ENCODE measurements around the gene GAB1. TPM values are rescaled to one million over a fixed set of nuclear protein-coding genes. Genes with fewer than 3 reads are reported as not detected.

GAB1 gene
- total RNA-seq, 1 experiment from 2014 or later: 8.8 TPM

GRCh38 chr4:143397887-143398286 lies 61.2 kb downstream of the GAB1 start:
- intact Hi-C loops (cut with micrococcal nuclease; ENCODE audit: unreplicated experiment): loop anchor here (5.0 kb wide), 2 partner anchors 61 to 84 kb away; partner anchors contain the start of gene GAB1

GRCh38 chr4:143399113-143399949 lies 62.7 kb downstream of the GAB1 start:
- Mint-ChIP-seq H3K9me3 (ENCODE audit: low read depth, unreplicated experiment) (no peaks in the 10 kb centered on the region), H3K4me1 (ENCODE audit: low read depth, unreplicated experiment) (peaks cover 10% of the 10 kb centered on the region), H3K36me3 (ENCODE audit: insufficient read depth, unreplicated experiment) (no peaks in the 10 kb centered on the region), H3K4me3 (ENCODE audit: low read depth, unreplicated experiment) (no peak overlapping the region), H3K27ac (ENCODE audit: unreplicated experiment) (no peak overlapping the region), H3K27me3 (ENCODE audit: unreplicated experiment) (no peaks in the 10 kb centered on the region)
- CTCF ChIA-PET: no interaction called here
- peak; percentile 17 for DNase-seq
- BruUV-seq (replicated peaks): no TSS peak
- TF ChIP-seq CTCF (IDR thresholded peaks at IDR 0.05; ENCODE audit: unreplicated experiment): peak; percentile 21
- intact Hi-C loops (cut with micrococcal nuclease; ENCODE audit: unreplicated experiment): loop anchor here (5.0 kb wide), 2 partner anchors 62 to 83 kb away; partner anchors contain the start of gene GAB1

More at GRCh38 chr4:143397887-143398286, 61.2 kb downstream of the GAB1 start:
- no TSS peak for BruUV-seq (replicated peaks)
- Mint-ChIP-seq H3K36me3 (ENCODE audit: insufficient read depth, unreplicated experiment) (no peaks in the 10 kb centered on the region), H3K4me1 (ENCODE audit: low read depth, unreplicated experiment) (peaks cover 10% of the 10 kb centered on the region), H3K27ac (ENCODE audit: unreplicated experiment) (no peak overlapping the region), H3K27me3 (ENCODE audit: unreplicated experiment) (no peaks in the 10 kb centered on the region), H3K9me3 (ENCODE audit: low read depth, unreplicated experiment) (no peaks in the 10 kb centered on the region), H3K4me3 (ENCODE audit: low read depth, unreplicated experiment) (no peak overlapping the region)
- TF ChIP-seq CTCF (IDR thresholded peaks at IDR 0.05; ENCODE audit: unreplicated experiment): no peak
- CTCF ChIA-PET: no interaction called here
- DNase-seq: no peak

- H3K27ac Mint-ChIP-seq (ENCODE audit: unreplicated experiment): no peak overlapping the region
- no peak overlapping the region for H3K4me3 Mint-ChIP-seq (ENCODE audit: low read depth, unreplicated experiment)
- no peaks in the 10 kb centered on the region for H3K9me3 Mint-ChIP-seq (ENCODE audit: low read depth, unreplicated experiment)
- H3K27me3 Mint-ChIP-seq (ENCODE audit: unreplicated experiment): no peaks in the 10 kb centered on the region
- CTCF ChIA-PET: no interaction called here
- TF ChIP-seq CTCF (IDR thresholded peaks at IDR 0.05; ENCODE audit: unreplicated experiment): no peak
- intact Hi-C loops (cut with micrococcal nuclease; ENCODE audit: unreplicated experiment): no loop called here
- H3K36me3 Mint-ChIP-seq (ENCODE audit: insufficient read depth, unreplicated experiment): no peaks in the 10 kb centered on the region
- H3K4me1 Mint-ChIP-seq (ENCODE audit: low read depth, unreplicated experiment): peaks cover 12% of the 10 kb centered on the region
- no TSS peak for BruUV-seq (replicated peaks)
- no peak for DNase-seq
Measured at GRCh38 chr4:143400082-143400481, 63.4 kb downstream of the GAB1 start.

GRCh38 chr4:143402776-143403552 lies 66.3 kb downstream of the GAB1 start:
- Mint-ChIP-seq H3K36me3 (ENCODE audit: insufficient read depth, unreplicated experiment) (no peaks in the 10 kb centered on the region), H3K9me3 (ENCODE audit: low read depth, unreplicated experiment) (no peaks in the 10 kb centered on the region), H3K4me3 (ENCODE audit: low read depth, unreplicated experiment) (no peak overlapping the region), H3K27ac (ENCODE audit: unreplicated experiment) (no peak overlapping the region), H3K4me1 (ENCODE audit: low read depth, unreplicated experiment) (peaks cover 15% of the 10 kb centered on the region), H3K27me3 (ENCODE audit: unreplicated experiment) (no peaks in the 10 kb centered on the region)
- no TSS peak for BruUV-seq (replicated peaks)
- CTCF ChIA-PET: interaction anchor here (0.6 kb wide), 1 partner anchor 585 kb away, joined by 3 read pairs; no protein-coding TSS in a partner anchor
- intact Hi-C loops (cut with micrococcal nuclease; ENCODE audit: unreplicated experiment): no loop called here
- TF ChIP-seq CTCF (IDR thresholded peaks at IDR 0.05; ENCODE audit: unreplicated experiment): no peak
- no peak for DNase-seq
